Stomach smooth muscle (tissue), 2 donors: ENCODE measurements around the gene KBTBD13.
"Not testable (repeated sequence)": the region's sequence is repeated elsewhere in the genome, so short reads cannot be mapped to it uniquely, and the experiment has no call there.

Experiments
- H3K27ac ChIP-seq: one replicate; pipeline ENCODE4 v1.7.0; 2013; ENCODE audit warnings: mild to moderate bottlenecking, low read length, inconsistent platforms
- H3K27me3 ChIP-seq, 2 donors: one replicate each; pipeline ENCODE4 v1.7.0; 2013; ENCODE audit warnings: low read length in 2 of 2; ENCODE audit not compliant: insufficient read depth in 2 of 2, control insufficient read depth in 1 of 2
- H3K36me3 ChIP-seq, 2 donors: one replicate each; pipeline ENCODE4 v1.7.0; 2013; ENCODE audit warnings: low read length in 2 of 2; ENCODE audit not compliant: control insufficient read depth in 2 of 2, insufficient read depth in 2 of 2
- H3K4me1 ChIP-seq: one replicate; pipeline ENCODE4 v1.7.0; 2013; ENCODE audit warnings: low read length; ENCODE audit not compliant: control insufficient read depth, insufficient read depth
- H3K4me3 ChIP-seq, 2 donors: one replicate each; pipeline ENCODE4 v1.7.0; 2013; ENCODE audit warnings: low read length in 2 of 2
- H3K9ac ChIP-seq, 2 donors: one replicate each; pipeline ENCODE4 v1.7.0; 2013; ENCODE audit warnings: low read length in 2 of 2, mild to moderate bottlenecking in 1 of 2
- H3K9me3 ChIP-seq, 2 donors: one replicate each; pipeline ENCODE4 v1.7.0; 2013; ENCODE audit warnings: low read length in 2 of 2; ENCODE audit not compliant: control insufficient read depth in 2 of 2
- donor health status: healthy.
- donor health status: Pancreatic carcinoma.

The KBTBD13 gene

GRCh38 chr15:65069779-65070546 lies 6.6 kb upstream of the KBTBD13 start:
- Histone ChIP-seq H3K36me3 (no peaks in the 10 kb centered on the region), H3K27me3 (peaks cover 2 to 5% of the 10 kb centered on the region in 2 donors), H3K27ac (peak overlapping the region; percentile 82), H3K4me1 (peaks cover 61% of the 10 kb centered on the region), H3K9ac (no peak overlapping the region), H3K9me3 (no peaks in the 10 kb centered on the region), H3K4me3 (peak overlapping the region in 1 of 2 donors; percentile 29)

- peaks cover 2 to 5% of the 10 kb centered on the region in 2 donors for H3K27me3 ChIP-seq
- no peaks in the 10 kb centered on the region for H3K36me3 ChIP-seq
- no peak overlapping the region for H3K9ac ChIP-seq
- H3K9me3 ChIP-seq = no peaks in the 10 kb centered on the region
- H3K4me3 ChIP-seq = peak overlapping the region in 1 of 2 donors; percentile 40
- peak overlapping the region; percentile 58 for H3K27ac ChIP-seq
- H3K4me1 ChIP-seq = peaks cover 52% of the 10 kb centered on the region
Observed at GRCh38 chr15:65071381-65071811, 5.2 kb upstream of the KBTBD13 start.

DNA sequence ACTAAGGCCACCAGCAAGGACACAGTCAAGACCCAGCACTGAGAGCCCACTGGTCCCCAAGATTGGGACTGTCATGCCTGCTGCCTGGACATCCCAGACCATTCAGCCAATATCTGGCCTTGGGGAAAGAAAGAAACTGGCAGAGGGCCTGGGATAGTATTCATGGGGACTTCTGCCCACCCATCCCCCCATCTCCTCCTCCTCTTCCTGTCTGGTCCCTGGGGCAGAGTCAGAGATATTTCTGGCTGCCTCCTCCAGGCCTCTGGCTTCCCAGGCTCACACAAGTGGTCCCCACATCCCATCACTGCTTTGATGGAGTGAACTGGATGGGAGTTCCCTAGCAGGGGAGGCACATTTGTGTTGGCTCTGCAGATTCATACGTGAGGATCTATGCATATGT lies 4.5 kb upstream of the KBTBD13 start:
- peak overlapping the region; percentile 58 for H3K27ac ChIP-seq
- H3K9me3 ChIP-seq = no peaks in the 10 kb centered on the region
- H3K27me3 ChIP-seq = peaks cover 0 to 12% of the 10 kb centered on the region in 2 donors
- H3K4me3 ChIP-seq = peak overlapping the region in 1 of 2 donors; percentile 40
- H3K36me3 ChIP-seq = no peaks in the 10 kb centered on the region
- H3K4me1 ChIP-seq = peaks cover 48% of the 10 kb centered on the region
- peak overlapping the region in 1 of 2 donors; percentile 21 for H3K9ac ChIP-seq

- Histone ChIP-seq H3K4me1 (peaks cover 50% of the 10 kb centered on the region), H3K27me3 (peaks cover 0 to 14% of the 10 kb centered on the region in 2 donors), H3K9me3 (no peaks in the 10 kb centered on the region), H3K9ac (no peak overlapping the region), H3K36me3 (no peaks in the 10 kb centered on the region), H3K4me3 (no peak overlapping the region), H3K27ac (peak overlapping the region; percentile 58)
Observed at GRCh38 chr15:65072617-65073016, 3.9 kb upstream of the KBTBD13 start.

GRCh38 chr15:65074946-65075345 lies 1.6 kb upstream of the KBTBD13 start:
- H3K9me3 ChIP-seq, H3K4me3 ChIP-seq, H3K9ac ChIP-seq, H3K27ac ChIP-seq, H3K36me3 ChIP-seq: not testable (repeated sequence)
- Histone ChIP-seq H3K27me3 (peaks cover 3 to 19% of the 10 kb centered on the region in 2 donors), H3K4me1 (peaks cover 35% of the 10 kb centered on the region)

GRCh38 chr15:65075607-65076395 lies 745 bp upstream of the KBTBD13 start:
- not testable (repeated sequence) for H3K9me3 ChIP-seq, H3K27ac ChIP-seq, H3K36me3 ChIP-seq, H3K4me3 ChIP-seq, H3K9ac ChIP-seq
- peaks cover 27% of the 10 kb centered on the region for H3K4me1 ChIP-seq
- peaks cover 3 to 19% of the 10 kb centered on the region in 2 donors for H3K27me3 ChIP-seq

DNA sequence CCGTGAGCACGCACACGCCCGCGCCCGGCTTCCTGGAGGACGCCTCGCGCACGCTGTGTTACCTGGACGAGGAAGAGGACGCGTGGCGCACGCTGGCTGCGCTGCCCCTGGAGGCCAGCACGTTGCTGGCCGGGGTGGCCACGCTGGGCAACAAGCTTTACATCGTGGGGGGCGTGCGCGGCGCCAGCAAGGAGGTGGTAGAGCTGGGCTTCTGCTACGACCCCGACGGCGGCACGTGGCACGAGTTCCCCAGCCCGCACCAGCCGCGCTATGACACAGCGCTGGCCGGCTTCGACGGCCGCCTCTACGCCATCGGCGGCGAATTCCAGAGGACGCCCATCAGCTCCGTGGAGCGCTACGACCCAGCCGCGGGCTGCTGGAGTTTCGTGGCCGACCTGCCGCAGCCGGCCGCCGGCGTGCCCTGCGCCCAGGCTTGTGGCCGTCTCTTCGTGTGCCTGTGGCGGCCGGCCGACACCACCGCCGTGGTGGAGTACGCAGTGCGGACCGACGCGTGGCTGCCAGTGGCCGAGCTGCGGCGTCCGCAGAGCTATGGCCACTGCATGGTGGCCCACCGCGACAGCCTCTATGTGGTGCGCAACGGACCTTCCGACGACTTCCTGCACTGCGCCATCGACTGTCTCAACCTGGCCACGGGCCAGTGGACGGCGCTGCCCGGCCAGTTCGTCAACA lies 890 bp downstream of the KBTBD13 start:
- Histone ChIP-seq H3K4me3 (peak overlapping the region in 1 of 2 donors; percentile 22), H3K4me1 (peaks cover 20% of the 10 kb centered on the region), H3K36me3 (no peaks in the 10 kb centered on the region), H3K27ac (no peak overlapping the region), H3K9me3 (no peaks in the 10 kb centered on the region), H3K9ac (no peak overlapping the region), H3K27me3 (peaks cover 3 to 19% of the 10 kb centered on the region in 2 donors)

DNA sequence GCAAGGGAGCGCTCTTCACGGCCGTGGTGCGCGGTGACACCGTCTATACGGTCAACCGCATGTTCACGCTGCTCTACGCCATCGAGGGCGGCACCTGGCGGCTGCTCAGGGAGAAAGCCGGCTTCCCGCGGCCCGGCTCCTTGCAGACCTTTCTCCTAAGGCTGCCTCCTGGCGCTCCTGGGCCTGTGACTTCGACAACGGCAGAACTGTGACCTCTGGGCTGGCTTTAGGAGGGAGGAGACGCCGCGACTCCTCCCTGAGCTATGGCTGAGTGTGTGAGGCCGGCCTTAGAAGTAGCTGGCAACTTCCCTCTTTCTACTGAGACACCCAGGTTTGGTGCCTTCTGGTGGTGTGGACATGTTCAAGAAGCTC lies 1.4 kb downstream of the KBTBD13 start:
- Histone ChIP-seq H3K4me1 (peaks cover 23% of the 10 kb centered on the region), H3K27me3 (peaks cover 3 to 19% of the 10 kb centered on the region in 2 donors), H3K36me3 (no peaks in the 10 kb centered on the region), H3K4me3 (peak overlapping the region in 1 of 2 donors; percentile 22), H3K27ac (no peak overlapping the region), H3K9ac (no peak overlapping the region), H3K9me3 (no peaks in the 10 kb centered on the region)

DNA sequence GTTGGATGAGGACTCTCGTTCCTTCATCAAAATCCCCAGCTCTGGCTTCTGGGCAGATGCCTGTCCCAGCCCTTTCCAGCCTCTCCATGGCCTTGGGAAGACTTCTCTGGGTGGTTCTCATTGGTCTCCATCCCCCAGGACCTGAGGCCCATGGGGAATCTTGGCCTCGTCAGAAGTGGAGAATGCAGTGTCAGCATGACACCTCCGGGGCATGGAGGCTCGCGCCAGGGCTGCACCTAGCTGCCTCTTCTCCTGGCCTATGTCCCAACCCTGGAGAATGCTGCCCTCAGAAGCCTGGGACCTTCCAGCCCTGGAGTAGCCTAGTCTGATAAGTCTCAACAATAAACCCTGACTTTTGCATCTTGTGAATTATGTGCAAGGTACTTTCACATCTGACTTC lies 3.0 kb downstream of the KBTBD13 start:
- H3K27ac ChIP-seq = no peak overlapping the region
- H3K4me1 ChIP-seq = peaks cover 36% of the 10 kb centered on the region
- no peaks in the 10 kb centered on the region for H3K36me3 ChIP-seq
- peaks cover 3 to 19% of the 10 kb centered on the region in 2 donors for H3K27me3 ChIP-seq
- no peak overlapping the region for H3K9ac ChIP-seq
- no peak overlapping the region for H3K4me3 ChIP-seq
- no peaks in the 10 kb centered on the region for H3K9me3 ChIP-seq

DNA sequence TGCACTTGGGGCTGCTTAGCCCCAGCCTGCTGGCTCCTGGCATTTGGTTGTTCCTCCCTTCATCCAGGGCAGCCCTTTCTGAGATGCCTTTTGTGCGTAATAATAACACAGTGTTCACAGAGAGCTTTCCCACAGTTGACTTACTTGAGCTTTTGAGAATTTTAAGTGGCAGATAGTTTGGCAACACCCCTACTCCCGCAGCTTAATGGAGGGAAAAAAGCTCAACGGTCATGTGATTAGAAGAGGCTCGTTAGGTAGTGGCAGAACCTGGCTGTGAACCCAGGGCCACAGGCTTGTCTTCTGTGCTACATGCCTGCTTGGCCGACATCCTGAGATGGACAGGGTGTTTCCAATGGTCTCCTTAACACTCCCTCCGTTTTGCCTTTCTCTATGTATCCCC lies 4.7 kb downstream of the KBTBD13 start:
- no peak overlapping the region for H3K9ac ChIP-seq
- H3K27me3 ChIP-seq = peaks cover 3 to 19% of the 10 kb centered on the region in 2 donors
- no peaks in the 10 kb centered on the region for H3K9me3 ChIP-seq
- no peak overlapping the region for H3K27ac ChIP-seq
- H3K4me1 ChIP-seq = peaks cover 53% of the 10 kb centered on the region
- no peak overlapping the region for H3K4me3 ChIP-seq
- no peaks in the 10 kb centered on the region for H3K36me3 ChIP-seq
